Central memory CD8-positive, alpha-beta T cell (primary cell): ENCODE results near the gene KCNQ1OT1.
A peak's percentile ranks its signal among the peaks of the same experiment; 100 is the strongest.

Experiments used
- ATAC-seq: fragments of 150-1000 bp; cut with Tn5 transposase; replicated peaks from 2 replicates; pipeline ENCODE4 v1.10.0; 2022; ENCODE audit warnings: mild to moderate bottlenecking, moderate FRiP score, moderate number of reproducible peaks; ENCODE audit not compliant: poor library complexity, severe bottlenecking; ENCODE audit errors: extremely low read depth
- DNase-seq, 2 donors: peaks; one replicate each; pipeline ENCODE4 v3.0.0; 2021; ENCODE audit warnings: low spot score in 2 of 2
- H3K27ac Mint-ChIP-seq: one replicate; pipeline ENCODE4 v1.8.0; 2022; ENCODE audit warnings: low read depth, mild to moderate bottlenecking, moderate library complexity, mixed read lengths
- H3K27me3 Mint-ChIP-seq: one replicate; pipeline ENCODE4 v1.8.0; 2022; ENCODE audit warnings: mixed read lengths
- H3K36me3 Mint-ChIP-seq: one replicate; pipeline ENCODE4 v1.8.0; 2022; ENCODE audit warnings: mild to moderate bottlenecking, moderate library complexity, mixed read lengths; ENCODE audit not compliant: insufficient read depth
- H3K4me1 Mint-ChIP-seq: one replicate; pipeline ENCODE4 v1.8.0; 2022; ENCODE audit warnings: mixed read lengths
- H3K4me3 Mint-ChIP-seq: one replicate; pipeline ENCODE4 v1.8.0; 2022; ENCODE audit warnings: mild to moderate bottlenecking, moderate library complexity, mixed read lengths
- H3K9me3 Mint-ChIP-seq: one replicate; pipeline ENCODE4 v1.8.0; 2022; ENCODE audit warnings: mixed read lengths

KCNQ1OT1 gene

GRCh38 chr11:2609345-2609744 lies 90.4 kb downstream of the KCNQ1OT1 start:
- Mint-ChIP-seq H3K36me3 (no peaks in the 10 kb centered on the region), H3K27me3 (peaks cover 95% of the 10 kb centered on the region), H3K9me3 (peaks cover 5% of the 10 kb centered on the region), H3K27ac (no peak overlapping the region), H3K4me3 (no peak overlapping the region), H3K4me1 (no peaks in the 10 kb centered on the region)
- no peak for DNase-seq
- no peak for ATAC-seq

- Mint-ChIP-seq H3K4me3 (no peak overlapping the region), H3K27ac (no peak overlapping the region), H3K27me3 (peaks cover 17% of the 10 kb centered on the region), H3K36me3 (peaks cover 2% of the 10 kb centered on the region), H3K4me1 (no peaks in the 10 kb centered on the region), H3K9me3 (no peaks in the 10 kb centered on the region)
- DNase-seq (no peak), ATAC-seq (no peak)
Measured at GRCh38 chr11:2599561-2600189, 100.1 kb downstream of the KCNQ1OT1 start.

GRCh38 chr11:2595204-2595603 lies 104.6 kb downstream of the KCNQ1OT1 start:
- DNase-seq (no peak), ATAC-seq (no peak)
- Mint-ChIP-seq H3K4me1 (no peaks in the 10 kb centered on the region), H3K9me3 (no peaks in the 10 kb centered on the region), H3K27ac (no peak overlapping the region), H3K36me3 (peaks cover 2% of the 10 kb centered on the region), H3K4me3 (no peak overlapping the region), H3K27me3 (peaks cover 15% of the 10 kb centered on the region)

GRCh38 chr11:2594267-2594666 lies 105.5 kb downstream of the KCNQ1OT1 start:
- DNase-seq (no peak), ATAC-seq (no peak)
- Mint-ChIP-seq H3K36me3 (peaks cover 2% of the 10 kb centered on the region), H3K9me3 (no peaks in the 10 kb centered on the region), H3K27me3 (peaks cover 7% of the 10 kb centered on the region), H3K4me1 (no peaks in the 10 kb centered on the region), H3K27ac (no peak overlapping the region), H3K4me3 (no peak overlapping the region)

- H3K4me3 Mint-ChIP-seq = no peak overlapping the region
- H3K4me1 Mint-ChIP-seq = no peaks in the 10 kb centered on the region
- H3K27ac Mint-ChIP-seq = no peak overlapping the region
- no peaks in the 10 kb centered on the region for H3K27me3 Mint-ChIP-seq
- H3K9me3 Mint-ChIP-seq = no peaks in the 10 kb centered on the region
- no peaks in the 10 kb centered on the region for H3K36me3 Mint-ChIP-seq
- ATAC-seq = no peak
- no peak for DNase-seq
Measured at GRCh38 chr11:2593393-2593950, 106.3 kb downstream of the KCNQ1OT1 start.

- no peak for ATAC-seq
- H3K36me3 Mint-ChIP-seq = no peaks in the 10 kb centered on the region
- H3K9me3 Mint-ChIP-seq = no peaks in the 10 kb centered on the region
- no peaks in the 10 kb centered on the region for H3K27me3 Mint-ChIP-seq
- no peak overlapping the region for H3K27ac Mint-ChIP-seq
- no peak overlapping the region for H3K4me3 Mint-ChIP-seq
- no peaks in the 10 kb centered on the region for H3K4me1 Mint-ChIP-seq
- peak; percentile 6 to 11 for DNase-seq
Measured at GRCh38 chr11:2592559-2593392, 107.0 kb downstream of the KCNQ1OT1 start.

- ATAC-seq (no peak), DNase-seq (no peak)
- H3K27me3 Mint-ChIP-seq = no peaks in the 10 kb centered on the region
- H3K9me3 Mint-ChIP-seq = no peaks in the 10 kb centered on the region
- H3K36me3 Mint-ChIP-seq = no peaks in the 10 kb centered on the region
- H3K27ac Mint-ChIP-seq = no peak overlapping the region
- H3K4me1 Mint-ChIP-seq = no peaks in the 10 kb centered on the region
- no peak overlapping the region for H3K4me3 Mint-ChIP-seq
Measured at GRCh38 chr11:2591805-2592204, 108.0 kb downstream of the KCNQ1OT1 start.

GRCh38 chr11:2590965-2591754 lies 108.6 kb downstream of the KCNQ1OT1 start:
- Mint-ChIP-seq H3K27me3 (no peaks in the 10 kb centered on the region), H3K9me3 (no peaks in the 10 kb centered on the region), H3K36me3 (no peaks in the 10 kb centered on the region), H3K4me1 (no peaks in the 10 kb centered on the region), H3K4me3 (no peak overlapping the region), H3K27ac (no peak overlapping the region)
- ATAC-seq (no peak), DNase-seq (peak; percentile 5 to 9)

- Mint-ChIP-seq H3K4me1 (no peaks in the 10 kb centered on the region), H3K36me3 (peaks cover 2% of the 10 kb centered on the region), H3K4me3 (no peak overlapping the region), H3K27ac (no peak overlapping the region), H3K27me3 (no peaks in the 10 kb centered on the region), H3K9me3 (no peaks in the 10 kb centered on the region)
- ATAC-seq (no peak), DNase-seq (peak in 1 of 2 donors; percentile 7)
Measured at GRCh38 chr11:2590131-2590964, 109.4 kb downstream of the KCNQ1OT1 start.

GRCh38 chr11:2589538-2589934 lies 110.3 kb downstream of the KCNQ1OT1 start:
- Mint-ChIP-seq H3K27me3 (no peaks in the 10 kb centered on the region), H3K27ac (no peak overlapping the region), H3K4me1 (no peaks in the 10 kb centered on the region), H3K9me3 (no peaks in the 10 kb centered on the region), H3K36me3 (peaks cover 2% of the 10 kb centered on the region), H3K4me3 (no peak overlapping the region)
- DNase-seq (no peak), ATAC-seq (no peak)

- no peak overlapping the region for H3K4me3 Mint-ChIP-seq
- H3K27ac Mint-ChIP-seq = no peak overlapping the region
- no peaks in the 10 kb centered on the region for H3K4me1 Mint-ChIP-seq
- H3K9me3 Mint-ChIP-seq = no peaks in the 10 kb centered on the region
- H3K27me3 Mint-ChIP-seq = no peaks in the 10 kb centered on the region
- ATAC-seq = no peak
- H3K36me3 Mint-ChIP-seq = peaks cover 2% of the 10 kb centered on the region
- DNase-seq = no peak
Measured at GRCh38 chr11:2588809-2589537, 110.8 kb downstream of the KCNQ1OT1 start.
